Measurements from ENCODE around the gene RSU1.

RSU1 gene

DNA sequence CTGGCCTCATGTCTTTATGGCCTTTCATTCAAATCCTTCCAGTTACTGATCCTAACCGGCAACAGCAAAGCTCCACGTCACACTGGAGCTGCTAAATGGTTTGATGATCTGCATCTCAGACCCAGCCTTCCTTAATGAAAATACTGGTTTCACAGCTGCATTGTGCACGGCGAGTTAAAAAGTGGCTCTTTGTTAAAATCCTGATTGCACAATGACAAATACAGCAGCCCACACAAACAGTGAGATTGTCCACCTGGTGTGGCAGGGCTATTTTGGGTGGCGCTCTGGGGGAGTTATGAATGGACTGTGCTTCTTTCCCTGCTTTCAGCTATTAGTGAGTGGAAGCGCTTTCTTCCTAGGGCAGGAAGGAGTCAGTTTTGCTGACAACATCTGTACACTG, 232.1 kb downstream of the RSU1 start:
- no peak for DNase-seq

DNA sequence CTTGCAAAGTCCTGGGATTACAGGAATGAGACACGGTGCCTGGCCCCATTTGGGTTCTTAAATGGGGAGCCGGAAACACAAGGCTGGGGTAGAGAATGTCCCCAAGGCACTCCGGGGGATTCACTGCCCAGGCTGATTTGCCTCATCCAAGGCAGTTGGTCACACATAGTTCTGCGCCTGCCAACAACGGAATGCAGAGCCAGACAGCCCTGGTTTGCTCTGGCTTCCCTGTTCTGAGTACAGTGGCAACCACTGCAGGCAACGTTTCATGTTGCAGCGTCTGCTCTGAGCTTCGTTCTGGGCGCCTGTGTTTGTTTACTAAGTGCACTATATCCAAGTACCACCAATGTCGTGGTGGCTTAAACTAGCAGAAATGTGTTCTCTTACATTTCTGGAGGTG, 233.8 kb downstream of the RSU1 start:
- no peak for DNase-seq

DNA sequence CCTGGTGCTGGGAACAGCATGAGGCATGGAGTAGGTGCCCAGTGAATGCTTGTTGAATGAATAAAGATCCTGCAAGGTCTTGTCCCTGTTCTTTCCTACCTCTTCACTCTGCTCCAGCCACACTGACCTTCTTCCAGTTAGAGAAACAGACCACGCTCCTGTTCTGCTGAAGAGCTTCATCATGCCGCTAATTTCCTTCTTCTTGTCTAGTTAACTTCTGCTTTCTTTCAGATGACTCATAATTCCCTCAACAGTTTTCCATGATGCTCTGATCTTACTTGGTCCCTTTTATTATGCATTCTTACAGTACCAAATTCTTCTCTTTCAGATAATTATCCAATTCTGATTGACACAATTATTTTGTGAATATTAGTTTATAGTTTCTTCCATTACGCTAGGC, 236.0 kb downstream of the RSU1 start:
- no peak for DNase-seq

DNA sequence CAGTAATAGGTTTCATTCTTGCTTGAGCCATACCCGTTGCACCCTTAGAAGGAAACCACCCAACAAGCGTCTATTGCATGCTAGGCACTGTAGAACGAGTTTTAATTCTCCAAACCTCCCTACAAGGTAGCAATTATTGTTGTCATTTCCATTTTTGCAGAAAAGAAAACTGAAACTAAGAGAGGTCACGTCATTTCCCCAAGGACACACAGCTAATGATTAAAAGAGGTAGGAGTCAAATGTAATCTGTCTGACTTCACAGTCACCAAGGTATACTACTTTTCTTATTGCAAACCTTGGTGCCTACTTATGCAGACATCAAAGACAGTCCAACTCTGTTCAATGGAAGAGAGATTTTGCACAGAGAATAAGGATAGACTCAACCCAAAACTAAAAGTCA, 246.5 kb downstream of the RSU1 start:
- DNase-seq: no peak

DNA sequence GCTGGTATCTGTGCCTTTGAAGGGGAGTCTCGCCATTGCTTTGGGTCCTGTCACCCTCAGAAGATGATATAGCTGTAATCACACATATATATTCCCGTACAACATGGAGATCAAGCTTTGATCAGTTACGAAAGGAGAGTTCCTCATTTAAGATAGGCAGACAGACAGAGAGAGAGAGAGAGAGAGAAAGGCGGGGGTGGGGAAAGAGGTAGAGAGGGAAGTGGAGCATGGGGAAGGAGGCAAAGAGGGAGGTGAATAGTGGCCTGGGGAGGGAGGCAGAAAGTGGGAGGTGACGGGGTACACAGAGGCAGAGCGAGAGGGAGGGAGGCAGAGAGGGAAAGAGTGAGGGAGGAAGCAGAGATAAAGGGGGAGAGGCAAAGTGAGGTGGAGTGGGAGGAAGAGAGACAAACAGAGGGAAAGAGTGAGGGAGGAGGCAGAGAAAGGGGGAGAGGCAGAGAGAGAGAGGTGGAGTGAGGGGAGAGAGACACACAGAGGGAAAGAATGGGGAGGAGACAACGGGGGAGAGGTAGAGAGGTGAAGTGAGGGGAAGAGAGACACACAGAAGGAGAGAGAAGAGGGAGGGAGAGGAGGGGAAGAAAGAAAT, 250.9 kb downstream of the RSU1 start:
- no peak for DNase-seq

GRCh38 chr10:16565604-16566003, 251.6 kb downstream of the RSU1 start:
- no peak for DNase-seq

DNA sequence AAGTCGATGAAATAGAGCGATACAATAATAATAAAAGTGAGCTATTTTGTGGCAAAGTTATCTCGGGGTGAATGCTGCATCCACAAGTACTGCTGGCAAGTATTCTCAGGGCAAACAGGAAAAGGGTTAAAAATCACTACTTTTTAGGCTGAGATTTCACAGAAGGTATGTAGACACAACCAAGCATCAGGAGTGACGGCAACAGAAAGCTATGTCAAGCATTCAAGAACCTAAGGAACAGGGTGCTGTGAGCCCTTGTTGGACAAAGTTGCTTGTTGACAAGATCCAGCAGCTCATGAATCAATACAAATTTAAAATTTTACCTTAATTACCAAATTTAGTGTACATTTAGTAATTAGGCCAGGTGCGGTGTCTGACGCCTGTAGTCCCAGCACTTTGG, 254.3 kb downstream of the RSU1 start:
- DNase-seq: no peak

- DNase-seq: no peak
These were observed 257.9 kb downstream of the RSU1 start for GRCh38 chr10:16559236-16559773.

DNA sequence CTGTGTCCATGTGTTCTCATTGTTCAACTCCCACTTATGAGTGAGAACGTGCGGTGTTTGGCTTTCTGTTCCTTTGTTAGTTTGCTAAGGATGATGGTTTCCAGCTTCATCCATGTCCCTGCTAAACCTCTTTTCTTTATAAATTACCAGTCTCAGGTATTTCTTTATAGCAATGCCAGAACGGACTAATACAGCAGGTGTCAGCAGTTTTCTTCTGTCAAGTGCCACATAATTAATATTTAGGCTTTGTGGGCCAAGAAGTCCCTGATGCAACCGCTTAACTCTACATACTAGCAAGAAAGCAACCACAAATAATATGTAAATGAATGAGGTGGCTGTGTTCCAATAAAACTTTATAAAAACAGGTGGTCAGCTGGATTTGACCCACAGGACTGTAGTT, 269.3 kb downstream of the RSU1 start:
- no peak for DNase-seq

DNA sequence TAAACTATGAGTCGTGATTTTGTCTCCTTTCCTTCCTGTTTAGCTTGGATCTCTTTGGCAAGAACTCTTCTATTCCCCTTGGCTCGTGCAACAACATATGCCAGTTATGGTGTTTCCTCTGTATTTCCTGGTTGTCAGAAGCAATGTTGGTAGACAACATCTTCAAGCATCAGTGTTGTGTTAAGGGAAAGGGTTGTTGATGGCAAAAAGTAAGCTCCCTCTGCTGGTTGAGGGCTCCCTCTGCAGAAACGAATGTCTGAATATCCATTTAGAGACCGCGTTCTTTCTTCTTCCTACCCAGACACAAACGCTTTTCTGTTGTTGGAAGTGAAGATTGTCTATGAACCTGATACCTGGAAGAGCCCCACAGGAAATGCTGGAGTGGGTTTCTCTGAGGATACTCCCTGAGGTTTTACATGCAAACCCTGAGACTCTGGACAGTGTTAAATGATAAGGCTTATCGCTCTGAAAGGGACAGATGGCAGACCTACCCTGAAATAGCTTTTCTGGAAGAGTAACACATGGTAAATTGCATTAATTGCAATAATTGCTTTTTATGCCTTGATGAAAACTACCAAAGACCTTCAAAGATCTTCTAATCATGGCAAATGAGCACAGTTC, 272.0 kb downstream of the RSU1 start:
- DNase-seq: no peak

GRCh38 chr10:16544591-16544990, 272.6 kb downstream of the RSU1 start:
- no peak for DNase-seq

- DNase-seq: no peak
These were observed 273.1 kb downstream of the RSU1 start for GRCh38 chr10:16544099-16544498.
